Measurements from ENCODE around the gene PRMT7. TPM values are rescaled to one million over a fixed set of nuclear protein-coding genes. Genes with fewer than 3 reads are reported as not detected.

Gene PRMT7
- total RNA-seq, 1 experiment from 2014 or later = 49.4 TPM

GRCh38 chr16:68370581-68371275, 59.9 kb downstream of the PRMT7 start:
- BruUV-seq (replicated peaks) = no TSS peak
- intact Hi-C loops (cut with micrococcal nuclease; ENCODE audit: unreplicated experiment) = no loop called here
- no peak for TF ChIP-seq CTCF (IDR thresholded peaks at IDR 0.05; ENCODE audit: unreplicated experiment)
- Mint-ChIP-seq H3K4me3 (ENCODE audit: low read depth, unreplicated experiment) (no peak overlapping the region), H3K4me1 (ENCODE audit: low read depth, unreplicated experiment) (no peaks in the 10 kb centered on the region), H3K27me3 (ENCODE audit: unreplicated experiment) (peaks cover 76% of the 10 kb centered on the region), H3K36me3 (ENCODE audit: insufficient read depth, unreplicated experiment) (peaks cover 10% of the 10 kb centered on the region), H3K27ac (ENCODE audit: unreplicated experiment) (no peak overlapping the region), H3K9me3 (ENCODE audit: low read depth, unreplicated experiment) (no peaks in the 10 kb centered on the region)
- CTCF ChIA-PET = no interaction called here
- no peak for DNase-seq

GRCh38 chr16:68371276-68371651, 60.4 kb downstream of the PRMT7 start:
- Mint-ChIP-seq H3K4me1 (ENCODE audit: low read depth, unreplicated experiment) (no peaks in the 10 kb centered on the region), H3K36me3 (ENCODE audit: insufficient read depth, unreplicated experiment) (peaks cover 6% of the 10 kb centered on the region), H3K9me3 (ENCODE audit: low read depth, unreplicated experiment) (no peaks in the 10 kb centered on the region), H3K27ac (ENCODE audit: unreplicated experiment) (no peak overlapping the region), H3K4me3 (ENCODE audit: low read depth, unreplicated experiment) (no peak overlapping the region), H3K27me3 (ENCODE audit: unreplicated experiment) (peaks cover 76% of the 10 kb centered on the region)
- CTCF ChIA-PET = no interaction called here
- intact Hi-C loops (cut with micrococcal nuclease; ENCODE audit: unreplicated experiment) = no loop called here
- DNase-seq = no peak
- no peak for TF ChIP-seq CTCF (IDR thresholded peaks at IDR 0.05; ENCODE audit: unreplicated experiment)
- no TSS peak for BruUV-seq (replicated peaks)

- BruUV-seq (replicated peaks) = no TSS peak
- no peak overlapping the region for H3K4me3 Mint-ChIP-seq (ENCODE audit: low read depth, unreplicated experiment)
- peaks cover 70% of the 10 kb centered on the region for H3K27me3 Mint-ChIP-seq (ENCODE audit: unreplicated experiment)
- H3K4me1 Mint-ChIP-seq (ENCODE audit: low read depth, unreplicated experiment) = no peaks in the 10 kb centered on the region
- no peak for DNase-seq
- intact Hi-C loops (cut with micrococcal nuclease; ENCODE audit: unreplicated experiment) = no loop called here
- no peak for TF ChIP-seq CTCF (IDR thresholded peaks at IDR 0.05; ENCODE audit: unreplicated experiment)
- CTCF ChIA-PET = no interaction called here
- no peaks in the 10 kb centered on the region for H3K9me3 Mint-ChIP-seq (ENCODE audit: low read depth, unreplicated experiment)
- H3K36me3 Mint-ChIP-seq (ENCODE audit: insufficient read depth, unreplicated experiment) = peaks cover 4% of the 10 kb centered on the region
- H3K27ac Mint-ChIP-seq (ENCODE audit: unreplicated experiment) = no peak overlapping the region
Observed at GRCh38 chr16:68371706-68372380, 61.0 kb downstream of the PRMT7 start.

- Mint-ChIP-seq H3K27me3 (ENCODE audit: unreplicated experiment) (peaks cover 69% of the 10 kb centered on the region), H3K4me3 (ENCODE audit: low read depth, unreplicated experiment) (no peak overlapping the region), H3K36me3 (ENCODE audit: insufficient read depth, unreplicated experiment) (peaks cover 4% of the 10 kb centered on the region), H3K27ac (ENCODE audit: unreplicated experiment) (no peak overlapping the region), H3K4me1 (ENCODE audit: low read depth, unreplicated experiment) (no peaks in the 10 kb centered on the region), H3K9me3 (ENCODE audit: low read depth, unreplicated experiment) (no peaks in the 10 kb centered on the region)
- no peak for DNase-seq
- CTCF ChIA-PET = no interaction called here
- no peak for TF ChIP-seq CTCF (IDR thresholded peaks at IDR 0.05; ENCODE audit: unreplicated experiment)
- no TSS peak for BruUV-seq (replicated peaks)
- intact Hi-C loops (cut with micrococcal nuclease; ENCODE audit: unreplicated experiment) = no loop called here
Observed at GRCh38 chr16:68372381-68372720, 61.5 kb downstream of the PRMT7 start.

All from Calu3 (cell line).